CD14-positive monocyte (primary cell): Measurements from ENCODE around the gene FLNA. TPM values are rescaled to one million over a fixed set of nuclear protein-coding genes. Genes with fewer than 3 reads are reported as not detected.

Experiments used
- DNase-seq, 3 donors: peaks; one replicate each; pipeline ENCODE4 v3.0.0-alpha.2; 2011 to 2022
- H2AFZ ChIP-seq: 2 replicates; pipeline ENCODE4 v1.6.0; 2012; ENCODE audit warnings: mild to moderate bottlenecking, low read depth, low read length, inconsistent platforms; ENCODE audit not compliant: insufficient read depth, poor library complexity, severe bottlenecking
- H3K27ac ChIP-seq, 2 donors: 1 replicate in 1 of 2; 2 replicates in 1 of 2; pipeline ENCODE4 v1.5.1; 2012 to 2013; ENCODE audit warnings: low read length in 2 of 2, control low read depth in 1 of 2, inconsistent platforms in 1 of 2, low read depth in 1 of 2, mild to moderate bottlenecking in 1 of 2
- H3K27me3 ChIP-seq, 2 donors: one replicate each; pipeline versions ENCODE4 v1.6.0 to v1.6.1; 2011 to 2013; ENCODE audit warnings: low read length in 2 of 2; ENCODE audit not compliant: control insufficient read depth in 2 of 2, insufficient read depth in 2 of 2
- H3K36me3 ChIP-seq, 2 donors: replicated peaks in 1 of 2; 1 replicate in 1 of 2; 2 replicates in 1 of 2; pipeline versions ENCODE4 v1.5.1 to v1.6.1; 2012 to 2013; ENCODE audit warnings: low read length in 2 of 2, control low read depth in 1 of 2, inconsistent platforms in 1 of 2, mild to moderate bottlenecking in 1 of 2; ENCODE audit not compliant: insufficient read depth in 2 of 2, control insufficient read depth in 1 of 2
- H3K4me1 ChIP-seq, 2 donors: 1 replicate in 1 of 2; 2 replicates in 1 of 2; pipeline versions ENCODE4 v1.5.1 to v1.6.1; 2012 to 2013; ENCODE audit warnings: low read length in 2 of 2, control low read depth in 1 of 2, inconsistent platforms in 1 of 2, mild to moderate bottlenecking in 1 of 2, moderate library complexity in 1 of 2; ENCODE audit not compliant: insufficient read depth in 2 of 2, control insufficient read depth in 1 of 2
- H3K4me2 ChIP-seq: replicated peaks from 2 replicates; pipeline ENCODE3; 2012; ENCODE audit warnings: low read length, moderate library complexity, mild to moderate bottlenecking; ENCODE audit not compliant: poor library complexity, severe bottlenecking; ENCODE audit errors: extremely low read depth
- H3K4me3 ChIP-seq, 3 experiments: fragments of 200-600 bp in 1 of 3; sonication (generic) in 1 of 3; replicated peaks in 1 of 3; 1 replicate in 2 of 3; 2 replicates in 1 of 3; pipeline ENCODE4 v1.5.1; 2011 to 2013; ENCODE audit warnings: low read length in 3 of 3, mild to moderate bottlenecking in 3 of 3, control low read depth in 2 of 3, low read depth in 2 of 3, inconsistent platforms in 1 of 3, moderate library complexity in 1 of 3
- H3K79me2 ChIP-seq: 2 replicates; pipeline ENCODE4 v1.6.0; 2012; ENCODE audit warnings: mild to moderate bottlenecking, control low read depth, inconsistent platforms, low read length, moderate library complexity; ENCODE audit not compliant: insufficient read depth
- H3K9ac ChIP-seq: 2 replicates; pipeline ENCODE4 v1.6.0; 2017; ENCODE audit warnings: low read length, mild to moderate bottlenecking; ENCODE audit not compliant: insufficient read depth, poor library complexity, severe bottlenecking
- H3K9me3 ChIP-seq, 2 donors: replicated peaks in 1 of 2; 1 replicate in 1 of 2; 2 replicates in 1 of 2; pipeline versions ENCODE4 v1.5.1 to v1.6.1; 2012 to 2013; ENCODE audit warnings: low read length in 2 of 2, control low read depth in 1 of 2; ENCODE audit not compliant: control insufficient read depth in 1 of 2, insufficient read depth in 1 of 2
- H4K20me1 ChIP-seq: 2 replicates; pipeline ENCODE4 v1.6.0; 2012; ENCODE audit warnings: mild to moderate bottlenecking, low read length, control low read depth, moderate library complexity; ENCODE audit not compliant: insufficient read depth
- H3K27ac Mint-ChIP-seq, 7 donors: one replicate each; pipeline ENCODE4 v1.8.0; 2020; ENCODE audit warnings: mild to moderate bottlenecking in 7 of 7, mixed read lengths in 7 of 7, moderate library complexity in 6 of 7, inconsistent platforms in 2 of 7
- H3K27me3 Mint-ChIP-seq, 3 donors: one replicate each; pipeline ENCODE4 v1.8.0; 2021 to 2022; ENCODE audit warnings: low read depth in 3 of 3, mild to moderate bottlenecking in 3 of 3, mixed read lengths in 3 of 3, moderate library complexity in 3 of 3, inconsistent platforms in 1 of 3
- H3K36me3 Mint-ChIP-seq, 2 donors: one replicate each; pipeline ENCODE4 v1.8.0; 2020; ENCODE audit warnings: mixed read lengths in 2 of 2, inconsistent platforms in 1 of 2, mild to moderate bottlenecking in 1 of 2
- H3K4me1 Mint-ChIP-seq: one replicate; pipeline ENCODE4 v1.8.0; 2020; ENCODE audit warnings: mild to moderate bottlenecking, mixed read lengths
- H3K4me3 Mint-ChIP-seq, 2 donors: one replicate each; pipeline ENCODE4 v1.8.0; 2020; ENCODE audit warnings: mild to moderate bottlenecking in 2 of 2, mixed read lengths in 2 of 2, moderate library complexity in 1 of 2
- H3K9me3 Mint-ChIP-seq, 7 donors: one replicate each; pipeline ENCODE4 v1.8.0; 2020 to 2022; ENCODE audit warnings: mixed read lengths in 7 of 7, mild to moderate bottlenecking in 6 of 7, moderate library complexity in 6 of 7, inconsistent platforms in 2 of 7
- WGBS: methylation state at CpG from one replicate; pipeline ENCODE4 v1.1.5; 2013; ENCODE audit warnings: missing lambda C conversion rate; ENCODE audit not compliant: insufficient coverage; 5-methylcytosine and 5-hydroxymethylcytosine counted together
- intact Hi-C, 2 donors: fragments of 100-400 bp; cut with micrococcal nuclease; formaldehyde crosslinking; loops; one replicate each; pipeline versions ENCODE4 v1.15.0 to v1.15.1; 2023
- polyA plus RNA-seq, 3 donors: library from polyadenylated mRNA; depleted of rRNA in 1 of 3; unstranded in 2 of 3; stranded (reverse) in 1 of 3; fragments of 300-500 nt in 2 of 3; fragments of >200 nt in 1 of 3; fragmentation: Illumina TruSeq in 2 of 3; gene quantifications; 1 replicate in 2 of 3; 2 replicates in 1 of 3; pipeline ENCODE4 v1.2.3, GENCODE V29; 2012 to 2021
- TF ChIP-seq, protein P1 (sequence below): fragments of 200-600 bp; IDR thresholded peaks from one replicate; pipeline ENCODE4 v1.8.0; 2022; ENCODE audit warnings: antibody characterized with exemption, mild to moderate bottlenecking

Gene FLNA
- polyA plus RNA-seq, 3 donors: 111 to 874 (median 219) TPM

DNA sequence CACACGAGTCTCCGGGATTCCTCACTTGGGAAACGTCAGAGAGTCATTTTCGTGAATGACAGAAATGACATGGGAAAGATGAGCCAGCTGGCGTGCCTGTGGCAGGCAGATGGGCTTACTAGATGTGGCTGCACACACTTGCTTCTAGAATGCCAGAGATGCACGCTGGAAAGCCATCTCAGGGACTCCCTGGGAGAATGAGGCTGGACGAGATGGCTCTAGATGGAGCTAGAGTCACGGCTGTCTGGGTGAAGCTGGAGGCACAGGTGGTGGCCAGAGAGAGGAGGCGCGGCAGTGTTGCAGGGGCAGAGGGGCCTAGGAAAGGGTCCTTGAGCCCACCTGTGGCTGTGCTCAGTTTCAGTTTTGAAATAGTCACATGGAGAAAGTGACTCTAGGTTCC is 52.8 kb downstream of the FLNA start:
- Mint-ChIP-seq H3K9me3 (no peaks in the 10 kb centered on the region), H3K4me3 (no peak overlapping the region), H3K4me1 (peaks cover 10% of the 10 kb centered on the region), H3K36me3 (no peaks in the 10 kb centered on the region), H3K27ac (no peak overlapping the region), H3K27me3 (peaks cover 4 to 35% (median 6%) of the 10 kb centered on the region in 3 donors)
- WGBS: 86% methylated on average over 7 of the region's 10 CpGs
- intact Hi-C loops: no loop called here
- H3K27ac ChIP-seq: no peak overlapping the region
- no peaks in the 10 kb centered on the region for H3K79me2 ChIP-seq
- H3K4me3 ChIP-seq: no peak overlapping the region
- H3K36me3 ChIP-seq: no peaks in the 10 kb centered on the region
- no peaks in the 10 kb centered on the region for H3K9me3 ChIP-seq
- H4K20me1 ChIP-seq: no peaks in the 10 kb centered on the region
- H2AFZ ChIP-seq: no peak overlapping the region
- DNase-seq: no peak
- peaks cover 0 to 3% of the 10 kb centered on the region in 2 donors for H3K27me3 ChIP-seq
- H3K9ac ChIP-seq: no peak overlapping the region
- TF ChIP-seq, protein P1, sequence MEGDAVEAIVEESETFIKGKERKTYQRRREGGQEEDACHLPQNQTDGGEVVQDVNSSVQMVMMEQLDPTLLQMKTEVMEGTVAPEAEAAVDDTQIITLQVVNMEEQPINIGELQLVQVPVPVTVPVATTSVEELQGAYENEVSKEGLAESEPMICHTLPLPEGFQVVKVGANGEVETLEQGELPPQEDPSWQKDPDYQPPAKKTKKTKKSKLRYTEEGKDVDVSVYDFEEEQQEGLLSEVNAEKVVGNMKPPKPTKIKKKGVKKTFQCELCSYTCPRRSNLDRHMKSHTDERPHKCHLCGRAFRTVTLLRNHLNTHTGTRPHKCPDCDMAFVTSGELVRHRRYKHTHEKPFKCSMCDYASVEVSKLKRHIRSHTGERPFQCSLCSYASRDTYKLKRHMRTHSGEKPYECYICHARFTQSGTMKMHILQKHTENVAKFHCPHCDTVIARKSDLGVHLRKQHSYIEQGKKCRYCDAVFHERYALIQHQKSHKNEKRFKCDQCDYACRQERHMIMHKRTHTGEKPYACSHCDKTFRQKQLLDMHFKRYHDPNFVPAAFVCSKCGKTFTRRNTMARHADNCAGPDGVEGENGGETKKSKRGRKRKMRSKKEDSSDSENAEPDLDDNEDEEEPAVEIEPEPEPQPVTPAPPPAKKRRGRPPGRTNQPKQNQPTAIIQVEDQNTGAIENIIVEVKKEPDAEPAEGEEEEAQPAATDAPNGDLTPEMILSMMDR: no peak
- H3K4me1 ChIP-seq: peaks cover 1 to 2% of the 10 kb centered on the region in 2 donors
- no peak overlapping the region for H3K4me2 ChIP-seq

DNA sequence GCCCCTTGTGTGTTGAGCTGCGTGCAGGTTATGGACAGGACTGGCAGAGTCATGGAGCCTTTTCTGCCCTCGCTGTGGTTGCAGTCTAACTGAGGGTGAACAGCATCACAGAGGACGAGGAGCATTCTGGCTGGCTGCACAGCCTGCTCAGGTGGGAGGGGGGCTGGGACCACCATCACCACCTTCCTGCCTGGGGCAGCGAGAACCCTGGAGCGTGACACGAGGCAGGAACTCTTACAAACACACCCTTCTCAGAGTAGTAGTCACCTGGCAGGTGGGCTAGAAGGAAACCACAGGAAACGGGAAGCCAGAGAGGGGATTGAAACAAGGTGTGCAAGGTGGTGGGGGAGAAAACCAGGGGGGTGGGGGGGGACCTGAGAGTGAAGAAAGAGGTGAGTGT is 53.3 kb downstream of the FLNA start:
- no peak overlapping the region for H3K27ac Mint-ChIP-seq
- intact Hi-C loops: no loop called here
- peaks cover 8% of the 10 kb centered on the region for H3K4me1 Mint-ChIP-seq
- peaks cover 4 to 35% (median 6%) of the 10 kb centered on the region in 3 donors for H3K27me3 Mint-ChIP-seq
- H4K20me1 ChIP-seq: no peaks in the 10 kb centered on the region
- H3K27ac ChIP-seq: no peak overlapping the region
- no peaks in the 10 kb centered on the region for H3K79me2 ChIP-seq
- no peaks in the 10 kb centered on the region for H3K9me3 Mint-ChIP-seq
- no peaks in the 10 kb centered on the region for H3K36me3 ChIP-seq
- TF ChIP-seq, protein P1: no peak
- no peak overlapping the region for H3K4me3 ChIP-seq
- H3K27me3 ChIP-seq: peaks cover 0 to 3% of the 10 kb centered on the region in 2 donors
- H3K36me3 Mint-ChIP-seq: no peaks in the 10 kb centered on the region
- H3K4me3 Mint-ChIP-seq: no peak overlapping the region
- H2AFZ ChIP-seq: no peak overlapping the region
- no peaks in the 10 kb centered on the region for H3K4me1 ChIP-seq
- H3K9ac ChIP-seq: no peak overlapping the region
- DNase-seq: no peak
- no peak overlapping the region for H3K4me2 ChIP-seq
- H3K9me3 ChIP-seq: no peaks in the 10 kb centered on the region
- WGBS: no CpG with 5 or more reads among the region's 7 CpGs
